ENCODE measurements around the gene SCP2. TPM values are rescaled to one million over a fixed set of nuclear protein-coding genes. Genes with fewer than 3 reads are reported as not detected.
A peak's percentile ranks its signal among the peaks of the same experiment; 100 is the strongest.

Gene SCP2
- polyA plus RNA-seq (2012; rRNA removed), result 49.5 and 68.9 TPM in 2 replicates
- polyA plus RNA-seq (2012; cell fraction: cytosol; rRNA removed), result 98.3 and 136 TPM in 2 replicates
- polyA plus RNA-seq (2012; cell fraction: nucleus; rRNA removed), result 16.6 and 33.8 TPM in 2 replicates

GRCh38 chr1:52927212-52928014, at the start of gene SCP2:
SCP2 (plus strand) TSS chr1:52927276; CDS start chr1:52927397, 121 bp downstream.
- POLR2A ChIA-PET, result no interaction called here
- no peaks in the 10 kb centered on the region for H3F3A ChIP-seq (replicated peaks; ENCODE audit: insufficient read depth)
- CTCF ChIA-PET, result interaction anchor here (0.6 to 1.1 kb wide), 2 partner anchors 48 to 255 kb away, joined by 3 read pairs; no protein-coding TSS in a partner anchor
- H3K4me3 ChIP-seq (ENCODE audit: low read depth in 2 of 2, low read length in 1 of 2), result peak within 1 kb of the TSS; percentile 53 to 69
- peak; percentile 85 for DNase-seq
- WGBS (ENCODE audit: low lambda C conversion rate), result 53% methylated on average over 47 of the region's 65 CpGs
- H3K9ac ChIP-seq, result peak within 1 kb of the TSS; percentile 69
- peaks cover 0 to 3% of the 10 kb centered on the region in 2 experiments; a peak in 1 of 4 replicates for H3K4me1 ChIP-seq (ENCODE audit: control insufficient read depth in 1 of 2, insufficient read depth in 2 of 2, low read depth in 1 of 2, low read length in 1 of 2)
- no peaks in the 10 kb centered on the region; the same call in 1 of the 2 replicates for H3K9me2 ChIP-seq
- TF ChIP-seq FOXM1 (IDR thresholded peaks at IDR 0.05; ENCODE audit: low read depth) (no peak), GATA2 (CRISPR knock-in tag; IDR thresholded peaks at IDR 0.05) (no peak), TAF1 (IDR thresholded peaks at IDR 0.05; ENCODE audit: borderline replicate concordance, low read depth, low read length) (0 out of 2 replicates have a peak, but pooled peaks have one; percentile 31), NRF1 (IDR thresholded peaks at IDR 0.05; ENCODE audit: low read depth, low read length) (peak; percentile 46; the same call in 1 of the 2 replicates), YY1 (IDR thresholded peaks at IDR 0.05; ENCODE audit: low read depth) (no peak)
- peak within 1 kb of the TSS; percentile 87; the same call in 1 of the 2 replicates for H2AFZ ChIP-seq (ENCODE audit: low read depth)
- H3K79me2 ChIP-seq (ENCODE audit: insufficient read depth), result no peaks in the 10 kb centered on the region
- no peaks in the 10 kb centered on the region for H4K20me1 ChIP-seq (ENCODE audit: insufficient read depth)
- H3K27ac ChIP-seq (ENCODE audit: low read depth in 2 of 2, low read length in 1 of 2), result peak within 1 kb of the TSS in 1 of 2 experiments; percentile 36; a peak in 2 of 4 replicates
- H3K27me3 ChIP-seq (ENCODE audit: insufficient read depth), result no peaks in the 10 kb centered on the region
- H3K9me3 ChIP-seq, result no peaks in the 10 kb centered on the region
- H3K4me2 ChIP-seq, result peak within 1 kb of the TSS; percentile 78
- no peaks in the 10 kb centered on the region for H3K36me3 ChIP-seq (replicated peaks in 1 of 2; ENCODE audit: control insufficient read depth in 1 of 2, insufficient read depth in 2 of 2, low read length in 1 of 2)

GRCh38 chr1:52877554-52877953, 49.5 kb upstream of the SCP2 start:
- ChIA-PET POLR2A (no interaction called here), CTCF (interaction anchor here (0.7 kb wide), 1 partner anchor 108 kb away, joined by 3 read pairs; no protein-coding TSS in a partner anchor)
- 93% methylated on average over 3 of the region's 3 CpGs for WGBS (ENCODE audit: low lambda C conversion rate)
- no peak overlapping the region for H3K4me2 ChIP-seq
- no peaks in the 10 kb centered on the region for H3K36me3 ChIP-seq (replicated peaks in 1 of 2; ENCODE audit: control insufficient read depth in 1 of 2, insufficient read depth in 2 of 2, low read length in 1 of 2)
- H3K4me1 ChIP-seq (ENCODE audit: control insufficient read depth in 1 of 2, insufficient read depth in 2 of 2, low read depth in 1 of 2, low read length in 1 of 2), result no peaks in the 10 kb centered on the region
- H3K4me3 ChIP-seq (ENCODE audit: low read depth in 2 of 2, low read length in 1 of 2), result no peak overlapping the region
- H3K9me3 ChIP-seq, result no peaks in the 10 kb centered on the region
- H3F3A ChIP-seq (replicated peaks; ENCODE audit: insufficient read depth), result no peaks in the 10 kb centered on the region
- H3K27me3 ChIP-seq (ENCODE audit: insufficient read depth), result no peaks in the 10 kb centered on the region
- DNase-seq, result no peak
- H3K79me2 ChIP-seq (ENCODE audit: insufficient read depth), result no peaks in the 10 kb centered on the region
- TF ChIP-seq RAD21 (IDR thresholded peaks at IDR 0.05; ENCODE audit: low read length), result no peak
- no peak overlapping the region for H2AFZ ChIP-seq (ENCODE audit: low read depth)
- no peak overlapping the region for H3K9ac ChIP-seq
- no peaks in the 10 kb centered on the region for H3K9me2 ChIP-seq
- H4K20me1 ChIP-seq (ENCODE audit: insufficient read depth), result no peaks in the 10 kb centered on the region
- H3K27ac ChIP-seq (ENCODE audit: low read depth in 2 of 2, low read length in 1 of 2), result no peak overlapping the region

- ChIA-PET CTCF (no interaction called here), POLR2A (no interaction called here)
- 86% methylated on average over 2 of the region's 2 CpGs for WGBS (ENCODE audit: low lambda C conversion rate)
- Histone ChIP-seq H3K4me1 (ENCODE audit: control insufficient read depth in 1 of 2, insufficient read depth in 2 of 2, low read depth in 1 of 2, low read length in 1 of 2) (no peaks in the 10 kb centered on the region), H3K27me3 (ENCODE audit: insufficient read depth) (no peaks in the 10 kb centered on the region), H3K4me3 (ENCODE audit: low read depth in 2 of 2, low read length in 1 of 2) (no peak overlapping the region), H3K4me2 (no peak overlapping the region), H2AFZ (ENCODE audit: low read depth) (no peak overlapping the region), H3K36me3 (replicated peaks in 1 of 2; ENCODE audit: control insufficient read depth in 1 of 2, insufficient read depth in 2 of 2, low read length in 1 of 2) (no peaks in the 10 kb centered on the region), H3K9me3 (no peaks in the 10 kb centered on the region), H3F3A (replicated peaks; ENCODE audit: insufficient read depth) (no peaks in the 10 kb centered on the region), H4K20me1 (ENCODE audit: insufficient read depth) (no peaks in the 10 kb centered on the region), H3K27ac (ENCODE audit: low read depth in 2 of 2, low read length in 1 of 2) (no peak overlapping the region), H3K9ac (no peak overlapping the region), H3K79me2 (ENCODE audit: insufficient read depth) (no peaks in the 10 kb centered on the region), H3K9me2 (no peaks in the 10 kb centered on the region)
- DNase-seq, result no peak
- no peak for TF ChIP-seq MEF2A (IDR thresholded peaks at IDR 0.05; ENCODE audit: borderline replicate concordance, low read depth)
These were observed 46.9 kb upstream of the SCP2 start for GRCh38 chr1:52880206-52880605.

All from SK-N-SH (cell line).